A549 treated with AZD9567 at 1 μM for 4 hours (cell line): Measurements from ENCODE around the gene SPIN2B. TPM values are rescaled to one million over a fixed set of nuclear protein-coding genes. Genes with fewer than 3 reads are reported as not detected.

Experiments used
- total RNA-seq: library from RNA; stranded (reverse); fragments of 200-300 nt; extraction: Qiagen RNA extraction; gene quantifications from 5 replicates; pipeline ENCODE4 v1.2.3, GENCODE V29; 2022; ENCODE audit not compliant: insufficient read depth

The SPIN2B gene
- total RNA-seq, result 8.1 to 12.5 TPM (median 10.2 TPM) in 5 replicates

DNA sequence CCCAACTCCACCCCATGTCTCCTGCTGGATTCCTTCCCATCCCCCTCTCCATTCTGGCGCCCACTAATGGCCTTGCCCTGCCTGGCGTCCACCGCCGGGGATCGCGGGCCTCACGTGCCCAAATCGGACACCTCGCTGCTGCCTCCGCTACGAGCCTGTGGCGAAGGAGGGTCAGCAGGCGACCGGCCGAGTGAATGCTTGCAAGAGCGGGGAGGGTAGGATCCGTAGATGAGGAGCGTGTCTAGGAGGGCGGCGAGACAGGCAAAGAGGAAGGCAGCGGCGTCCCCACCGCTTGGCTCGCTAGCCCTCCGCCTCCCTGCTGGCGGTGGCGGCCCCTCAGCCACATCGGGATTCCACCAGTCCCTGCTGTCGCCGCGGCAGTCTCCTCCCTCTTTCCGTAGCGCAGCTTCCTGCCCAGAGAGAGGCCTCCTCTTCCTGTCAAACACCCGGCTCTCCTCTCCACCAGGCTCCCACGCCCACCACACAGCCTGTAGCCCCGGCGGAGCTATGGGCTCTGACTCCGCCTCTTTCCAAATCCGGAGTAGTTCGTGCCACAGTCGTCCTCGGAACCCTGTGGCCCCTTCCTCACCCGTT is at the start of gene SPIN2B:
Gene SPIN2B (minus strand): TSS at position 387 of the 594 bp plus-strand sequence.

DNA sequence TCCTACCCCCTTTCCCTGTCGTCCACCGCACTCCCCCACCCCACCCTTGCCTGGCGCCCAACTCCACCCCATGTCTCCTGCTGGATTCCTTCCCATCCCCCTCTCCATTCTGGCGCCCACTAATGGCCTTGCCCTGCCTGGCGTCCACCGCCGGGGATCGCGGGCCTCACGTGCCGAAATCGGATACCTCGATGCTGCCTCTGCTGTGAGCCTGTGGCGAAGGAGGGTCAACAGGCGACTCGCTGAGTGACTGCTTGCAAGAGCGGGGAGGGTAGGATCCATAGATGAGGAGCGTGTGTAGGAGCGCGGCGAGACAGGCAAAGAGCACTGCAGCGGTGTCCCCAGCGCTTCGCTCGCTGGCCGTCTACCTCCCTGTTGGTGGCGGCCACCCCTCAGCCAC is 15.7 kb upstream of the SPIN2B start, which contains the start of gene SPIN2A:
Gene SPIN2A (minus strand): TSS at position 325 of the 400 bp plus-strand sequence. CDS start 800 bp downstream, outside the sequence.

Other genes starting within 250 kb of the SPIN2B start
- gene SPIN3, start 126.0 kb downstream of the SPIN2B start, total RNA-seq, result 5.8 to 7.9 TPM (median 6.7 TPM) in 5 replicates
- 0.13 to 0.20 TPM (median 0.15 TPM) in 4 of 5 replicates, not detected in the other for gene SPIN2A, start 15.8 kb upstream of the SPIN2B start, total RNA-seq
- 0.06 to 0.31 TPM (median 0.09 TPM) in 3 of 5 replicates, not detected in the others for gene FAAH2, start 165.2 kb upstream of the SPIN2B start, total RNA-seq